VCaP (cell line): Measurements from ENCODE around the gene INHBC.

ENCODE experiments used
- H3K27ac ChIP-seq: fragments of 450-650 bp; 2 replicates; pipeline ENCODE4 v1.5.1; 2017
- CTCF ChIP-seq: fragments of 450-650 bp; conservative IDR thresholded peaks from 2 replicates; pipeline ENCODE4 v1.5.1; 2017; ENCODE audit warnings: mild to moderate bottlenecking, moderate library complexity

Gene INHBC, protein sequence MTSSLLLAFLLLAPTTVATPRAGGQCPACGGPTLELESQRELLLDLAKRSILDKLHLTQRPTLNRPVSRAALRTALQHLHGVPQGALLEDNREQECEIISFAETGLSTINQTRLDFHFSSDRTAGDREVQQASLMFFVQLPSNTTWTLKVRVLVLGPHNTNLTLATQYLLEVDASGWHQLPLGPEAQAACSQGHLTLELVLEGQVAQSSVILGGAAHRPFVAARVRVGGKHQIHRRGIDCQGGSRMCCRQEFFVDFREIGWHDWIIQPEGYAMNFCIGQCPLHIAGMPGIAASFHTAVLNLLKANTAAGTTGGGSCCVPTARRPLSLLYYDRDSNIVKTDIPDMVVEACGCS

DNA sequence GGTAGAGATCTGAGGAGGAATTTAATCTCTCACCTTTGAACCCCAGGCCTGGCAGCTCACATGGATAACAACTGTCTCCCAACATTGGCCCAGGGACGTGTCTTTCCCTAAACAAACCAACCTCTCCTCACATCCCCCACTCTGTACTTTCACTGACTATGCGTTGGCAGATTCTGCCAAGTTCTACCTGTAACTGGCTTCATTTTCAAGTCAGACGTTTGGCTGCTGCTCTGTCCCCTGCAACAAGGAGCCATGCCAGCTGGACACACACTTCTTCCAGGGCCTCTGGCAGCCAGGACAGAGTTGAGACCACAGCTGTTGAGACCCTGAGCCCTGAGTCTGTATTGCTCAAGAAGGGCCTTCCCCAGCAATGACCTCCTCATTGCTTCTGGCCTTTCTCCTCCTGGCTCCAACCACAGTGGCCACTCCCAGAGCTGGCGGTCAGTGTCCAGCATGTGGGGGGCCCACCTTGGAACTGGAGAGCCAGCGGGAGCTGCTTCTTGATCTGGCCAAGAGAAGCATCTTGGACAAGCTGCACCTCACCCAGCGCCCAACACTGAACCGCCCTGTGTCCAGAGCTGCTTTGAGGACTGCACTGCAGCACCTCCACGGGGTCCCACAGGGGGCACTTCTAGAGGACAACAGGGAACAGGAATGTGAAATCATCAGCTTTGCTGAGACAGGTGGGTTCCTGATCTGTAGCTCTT is at the start of gene INHBC:
INHBC (plus strand) TSS at position 268 of the 707 bp plus-strand sequence; CDS start at position 371, 103 bp downstream.
- H3K27ac ChIP-seq = no peak within 1 kb of the TSS

DNA sequence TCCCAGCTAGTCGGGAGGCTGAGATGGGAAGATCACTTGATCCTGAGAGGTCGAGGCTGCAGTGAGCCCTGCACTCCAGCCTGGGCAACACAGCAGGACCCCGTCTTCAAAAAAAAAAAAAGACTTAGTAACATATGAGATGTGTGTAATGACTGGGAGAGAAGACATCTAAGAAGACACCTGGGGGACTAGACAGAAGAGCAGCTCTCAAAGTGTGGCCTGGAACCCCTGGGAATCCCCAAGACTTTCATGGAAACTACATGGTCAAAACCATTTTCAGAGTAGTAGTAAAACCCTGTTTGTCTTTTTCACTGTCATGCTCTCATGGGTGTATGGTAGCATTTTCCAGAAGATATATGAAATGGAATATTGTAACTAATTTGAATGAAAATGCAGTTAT is 49.0 kb upstream of the INHBC start:
- H3K27ac ChIP-seq = no peak overlapping the region
- TF ChIP-seq CTCF = no peak

More for the DNA sequence above, at the start of gene INHBC:
- no peak for TF ChIP-seq CTCF

DNA sequence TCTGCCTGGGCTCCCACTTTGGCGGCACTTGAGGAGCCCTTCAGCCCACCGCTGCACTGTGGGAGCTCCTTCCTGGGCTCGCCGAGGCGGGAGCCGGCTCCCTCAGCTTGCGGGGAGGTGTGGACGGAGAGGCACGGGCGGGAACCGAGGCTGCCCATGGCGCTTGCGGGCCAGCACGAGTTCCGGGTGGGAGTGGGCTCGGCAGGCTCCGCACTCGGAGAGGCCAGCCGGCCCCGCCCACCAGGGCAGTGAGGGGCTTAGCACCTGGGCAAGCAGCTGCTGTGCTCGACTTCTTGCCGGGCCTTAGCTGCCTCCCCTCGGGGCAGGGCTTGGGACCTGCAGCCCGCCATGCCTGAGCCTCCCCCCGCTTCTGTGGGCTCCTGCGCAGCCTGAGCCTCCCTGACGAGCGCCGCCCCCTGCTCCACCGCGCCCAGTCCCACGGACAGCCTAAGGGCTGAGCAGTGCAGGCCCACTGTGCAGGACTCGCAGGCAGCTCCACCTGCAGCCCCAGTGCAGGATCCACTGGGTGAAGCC is 48.3 kb upstream of the INHBC start:
- H3K27ac ChIP-seq = no peak overlapping the region
- TF ChIP-seq CTCF = no peak

- H3K27ac ChIP-seq = no peak overlapping the region
- TF ChIP-seq CTCF = no peak
Observed at GRCh38 chr12:57388425-57388824, 46.2 kb upstream of the INHBC start.

DNA sequence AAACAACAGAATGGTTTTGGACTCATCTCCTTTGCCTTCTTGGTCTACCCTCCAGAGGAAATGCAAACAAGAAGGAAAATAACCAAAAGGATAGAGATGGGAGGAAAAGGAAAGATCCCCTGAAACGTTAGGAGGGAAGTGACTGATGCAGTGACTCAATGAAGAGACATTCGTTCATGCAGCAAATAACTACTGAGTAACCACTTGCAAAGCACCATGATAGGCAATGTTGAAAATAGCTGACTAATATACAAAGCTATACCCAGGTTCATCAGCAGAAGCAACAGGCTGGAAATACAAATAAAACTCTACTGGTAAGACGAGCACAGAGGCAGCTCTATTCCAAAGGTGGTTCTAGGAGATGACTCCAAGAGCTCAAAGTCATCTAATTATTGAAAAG is 45.6 kb upstream of the INHBC start:
- H3K27ac ChIP-seq = no peak overlapping the region
- no peak for TF ChIP-seq CTCF

DNA sequence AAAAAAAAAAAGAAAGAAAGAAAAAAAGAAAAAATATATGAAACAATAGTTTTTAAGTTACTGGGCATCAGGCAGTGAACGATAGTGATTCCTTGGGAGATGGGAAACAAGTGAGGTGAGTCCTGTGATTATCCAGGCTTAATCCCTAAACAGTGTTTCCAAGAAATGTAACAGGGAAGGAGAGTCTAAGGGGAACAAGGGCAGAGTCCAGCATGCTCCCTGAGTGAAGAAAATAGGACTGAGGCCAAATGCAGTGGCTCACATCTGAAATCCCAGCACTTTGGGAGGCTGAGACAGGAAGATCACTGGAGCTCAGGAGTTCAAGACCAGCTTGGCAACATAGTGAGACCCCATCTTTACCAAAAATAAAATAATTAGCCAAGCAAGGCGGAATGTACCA is 44.4 kb upstream of the INHBC start:
- no peak overlapping the region for H3K27ac ChIP-seq
- TF ChIP-seq CTCF = no peak

DNA sequence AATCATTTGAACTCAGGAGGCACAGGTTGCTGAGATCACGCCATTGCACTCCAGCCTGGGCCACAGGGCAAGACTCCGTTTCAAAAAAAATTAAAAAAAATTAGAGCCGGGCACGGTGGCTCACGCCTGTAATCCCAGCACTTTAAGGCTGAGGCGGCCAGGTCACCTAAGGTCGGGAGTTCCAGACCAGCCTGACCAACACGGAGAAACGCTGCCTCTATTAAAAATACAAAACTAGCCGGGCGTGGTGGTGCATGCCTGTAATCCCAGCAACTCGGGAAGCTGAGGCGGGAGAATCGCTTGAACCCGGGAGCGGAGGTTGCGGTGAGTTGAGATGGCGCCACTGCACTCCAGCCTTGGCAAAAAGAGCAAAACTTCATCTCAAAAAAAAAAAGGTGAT is 39.5 kb upstream of the INHBC start:
- no peak for TF ChIP-seq CTCF
- no peak overlapping the region for H3K27ac ChIP-seq
